Uterus (tissue), 4 donors: ENCODE measurements around the gene AKAP11. TPM values are rescaled to one million over a fixed set of nuclear protein-coding genes. Genes with fewer than 3 reads are reported as not detected.

Experiments
- DNase-seq, 2 donors: peaks; one replicate each; pipeline ENCODE4 v3.0.0-alpha.2; 2019 to 2020
- H3K27ac ChIP-seq, 2 donors: fragments of 200-600 bp; sonication (generic); 1 replicate in 1 of 2; 2 replicates in 1 of 2; pipeline ENCODE4 v1.5.1; 2016 to 2018
- H3K27me3 ChIP-seq, 2 donors: fragments of 200-600 bp; sonication (generic); one replicate each; pipeline ENCODE4 v1.5.1; 2018 to 2019; ENCODE audit warnings: control low read depth in 1 of 2
- H3K36me3 ChIP-seq, 2 donors: fragments of 200-600 bp; sonication (generic); one replicate each; pipeline ENCODE4 v1.5.1; 2019; ENCODE audit warnings: control low read depth in 1 of 2
- H3K4me1 ChIP-seq, 2 donors: fragments of 200-600 bp; sonication (generic); one replicate each; pipeline ENCODE4 v1.5.1; 2018 to 2019; ENCODE audit warnings: control low read depth in 1 of 2
- H3K4me3 ChIP-seq, 2 donors: fragments of 200-600 bp; sonication (generic); 1 replicate in 1 of 2; 2 replicates in 1 of 2; pipeline ENCODE4 v1.5.1; 2018 to 2019; ENCODE audit warnings: mild to moderate bottlenecking in 1 of 2
- H3K9me3 ChIP-seq, 2 donors: fragments of 200-600 bp; sonication (generic); one replicate each; pipeline ENCODE4 v1.5.1; 2019; ENCODE audit warnings: control low read depth in 1 of 2
- CTCF ChIP-seq, 4 experiments: fragments of 200-600 bp in 2 of 4; fragments of 450-650 bp in 2 of 4; sonication (generic) in 2 of 4; IDR thresholded peaks; one replicate each; pipeline ENCODE4 v1.5.1; 2016 to 2019; ENCODE audit warnings: antibody characterized with exemption in 4 of 4, mild to moderate bottlenecking in 2 of 4, moderate library complexity in 1 of 4
- POLR2A ChIP-seq, 2 donors: fragments of 450-650 bp; IDR thresholded peaks; one replicate each; pipeline ENCODE4 v1.6.1; 2016; ENCODE audit warnings: antibody characterized with exemption in 2 of 2, mild to moderate bottlenecking in 1 of 2, moderate library complexity in 1 of 2
- intact Hi-C: fragments of 100-400 bp; cut with DNase I; formaldehyde crosslinking; loops from one replicate; pipeline ENCODE4 v1.15.1; 2023; ENCODE audit warnings: low total_unique reads
- total RNA-seq, 4 donors: library from RNA; depleted of rRNA in 3 of 4; stranded (reverse); fragments of >200 nt in 3 of 4; gene quantifications; one replicate each; pipeline versions ENCODE4 v1.1.0 to v1.2.4, GENCODE V29; 2014 to 2023
- donor health status: DM: yes; HTN: yes; CAD: no.

The AKAP11 gene
- total RNA-seq, 4 donors from 2014 or later: 30.0 to 60.7 (median 45.9) TPM

- Histone ChIP-seq H3K27me3 (no peaks in the 10 kb centered on the region), H3K9me3 (no peaks in the 10 kb centered on the region), H3K4me3 (no peak overlapping the region), H3K27ac (no peak overlapping the region), H3K4me1 (no peaks in the 10 kb centered on the region), H3K36me3 (no peaks in the 10 kb centered on the region)
- no peak for DNase-seq
- intact Hi-C loops: no loop called here
- TF ChIP-seq CTCF (IDR thresholded peaks at IDR 0.05) (no peak), POLR2A (IDR thresholded peaks at IDR 0.05) (no peak)
Measured at GRCh38 chr13:42328672-42329071, 56.7 kb downstream of the AKAP11 start.

- no peaks in the 10 kb centered on the region for H3K9me3 ChIP-seq
- TF ChIP-seq CTCF (IDR thresholded peaks at IDR 0.05) (no peak), POLR2A (IDR thresholded peaks at IDR 0.05) (no peak)
- H3K4me3 ChIP-seq: no peak overlapping the region
- no peak for DNase-seq
- H3K27me3 ChIP-seq: no peaks in the 10 kb centered on the region
- no peak overlapping the region for H3K27ac ChIP-seq
- no peaks in the 10 kb centered on the region for H3K36me3 ChIP-seq
- no peaks in the 10 kb centered on the region for H3K4me1 ChIP-seq
- intact Hi-C loops: no loop called here
Measured at GRCh38 chr13:42329239-42329638, 57.3 kb downstream of the AKAP11 start.

GRCh38 chr13:42331009-42331408 lies 59.1 kb downstream of the AKAP11 start:
- H3K4me1 ChIP-seq: no peaks in the 10 kb centered on the region
- no peaks in the 10 kb centered on the region for H3K27me3 ChIP-seq
- no peaks in the 10 kb centered on the region for H3K36me3 ChIP-seq
- intact Hi-C loops: no loop called here
- H3K27ac ChIP-seq: no peak overlapping the region
- no peak for DNase-seq
- H3K9me3 ChIP-seq: no peaks in the 10 kb centered on the region
- no peak overlapping the region for H3K4me3 ChIP-seq
- TF ChIP-seq POLR2A (IDR thresholded peaks at IDR 0.05) (no peak), CTCF (IDR thresholded peaks at IDR 0.05) (no peak)

- no peak overlapping the region for H3K4me3 ChIP-seq
- no peak overlapping the region for H3K27ac ChIP-seq
- no peaks in the 10 kb centered on the region for H3K9me3 ChIP-seq
- intact Hi-C loops: no loop called here
- H3K27me3 ChIP-seq: no peaks in the 10 kb centered on the region
- H3K4me1 ChIP-seq: no peaks in the 10 kb centered on the region
- TF ChIP-seq CTCF (IDR thresholded peaks at IDR 0.05) (no peak), POLR2A (IDR thresholded peaks at IDR 0.05) (no peak)
- H3K36me3 ChIP-seq: no peaks in the 10 kb centered on the region
- DNase-seq: no peak
Measured at GRCh38 chr13:42333613-42334328, 61.8 kb downstream of the AKAP11 start.

GRCh38 chr13:42334329-42334706 lies 62.4 kb downstream of the AKAP11 start:
- no peak for DNase-seq
- Histone ChIP-seq H3K9me3 (no peaks in the 10 kb centered on the region), H3K36me3 (no peaks in the 10 kb centered on the region), H3K4me1 (no peaks in the 10 kb centered on the region), H3K27me3 (no peaks in the 10 kb centered on the region), H3K4me3 (no peak overlapping the region), H3K27ac (no peak overlapping the region)
- intact Hi-C loops: no loop called here
- TF ChIP-seq POLR2A (IDR thresholded peaks at IDR 0.05) (no peak), CTCF (IDR thresholded peaks at IDR 0.05) (no peak)
